ENCODE data around the gene RNF130. TPM values are rescaled to one million over a fixed set of nuclear protein-coding genes. Genes with fewer than 3 reads are reported as not detected.

Gene RNF130
- total and polyA plus RNA-seq, 2 of the 13 experiments (the other 11 are each of a cell fraction or from before 2014, with no cell fraction given): 28.2 to 28.3 TPM

GRCh38 chr5:180070756-180071530, 616 bp downstream of the RNF130 start (continued):
- TF ChIP-seq TP53 (CRISPR knock-in tag; conservative IDR thresholded peaks at IDR 0.05) (no peak), HOMEZ (CRISPR knock-in tag; IDR thresholded peaks at IDR 0.05; ENCODE audit: low read depth) (no peak), PRDM15 (CRISPR knock-in tag; IDR thresholded peaks at IDR 0.05) (no peak), POGK (CRISPR knock-in tag; conservative IDR thresholded peaks at IDR 0.05) (peak; percentile 61; the same call in 1 of the 2 replicates), ADNP (CRISPR knock-in tag; IDR thresholded peaks at IDR 0.05) (no peak), RFX3 (CRISPR knock-in tag; IDR thresholded peaks at IDR 0.05) (no peak), ZBTB44 (CRISPR knock-in tag; IDR thresholded peaks at IDR 0.05) (no peak), ZNF501 (CRISPR knock-in tag; IDR thresholded peaks at IDR 0.05) (no peak), ZNF441 (CRISPR knock-in tag; IDR thresholded peaks at IDR 0.05; ENCODE audit: borderline replicate concordance) (no peak), ZNF3 (CRISPR knock-in tag; IDR thresholded peaks at IDR 0.05) (no peak), FOXK1 (CRISPR knock-in tag; IDR thresholded peaks at IDR 0.05; ENCODE audit: borderline replicate concordance, low read depth) (no peak), SKIL (CRISPR knock-in tag; IDR thresholded peaks at IDR 0.05; ENCODE audit: borderline replicate concordance) (no peak), SSRP1 (CRISPR knock-in tag; IDR thresholded peaks at IDR 0.05) (no peak), BCL3 (CRISPR knock-in tag; IDR thresholded peaks at IDR 0.05) (peak; percentile 32; the same call in 1 of the 2 replicates)
